HG03432 (cell line): ENCODE data around the gene MPDZ.

Experiments
- ATAC-seq: cut with Tn5 transposase; IDR thresholded peaks from one replicate; pipeline ENCODE4 v1.9.1; 2021; ENCODE audit warnings: mild to moderate bottlenecking, moderate library complexity; ENCODE audit not compliant: unreplicated experiment

MPDZ gene

GRCh38 chr9:13186091-13186490 lies 93.4 kb downstream of the MPDZ start:
- ATAC-seq = no peak

GRCh38 chr9:13181652-13182051 lies 97.8 kb downstream of the MPDZ start:
- ATAC-seq = no peak

DNA sequence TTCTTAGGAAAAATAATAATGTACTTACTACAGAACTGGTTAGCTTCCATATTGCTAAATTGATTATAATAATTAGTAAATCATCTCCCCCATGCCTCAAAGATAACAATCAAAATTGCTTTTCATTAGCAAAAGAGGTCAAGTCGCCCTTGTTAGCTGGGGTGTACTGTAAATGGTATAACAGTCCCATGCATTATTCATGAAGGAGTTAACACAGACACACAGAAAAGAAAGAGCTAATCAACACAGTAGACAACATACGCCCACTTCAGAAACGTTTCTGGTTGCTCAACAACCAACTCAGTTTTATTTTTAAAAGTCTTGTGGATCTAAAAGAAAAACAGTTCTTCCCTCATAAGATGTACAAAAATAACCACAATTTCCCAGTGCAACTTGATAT lies 100.2 kb downstream of the MPDZ start:
- no peak for ATAC-seq

DNA sequence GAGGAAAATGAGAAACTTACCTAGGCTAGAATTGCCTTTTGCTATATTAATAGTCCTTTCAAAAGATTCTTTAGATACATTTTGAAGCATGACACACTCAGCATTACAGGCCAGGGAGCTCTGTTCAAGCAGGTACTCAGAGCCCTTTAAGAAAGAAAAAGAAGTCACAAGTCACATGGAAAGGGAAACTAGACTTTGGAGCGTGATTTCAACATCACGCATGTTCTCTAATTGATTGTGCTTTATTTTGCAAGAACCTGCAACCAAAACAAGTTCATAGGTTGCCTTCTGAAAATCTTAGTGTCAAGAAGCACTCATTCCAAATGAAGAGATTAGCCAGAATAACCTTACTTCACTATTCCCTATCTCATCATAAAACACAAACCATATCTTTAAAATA lies 103.8 kb downstream of the MPDZ start:
- ATAC-seq = no peak

GRCh38 chr9:13174906-13175639 lies 104.4 kb downstream of the MPDZ start:
- ATAC-seq = no peak

- ATAC-seq = no peak
Measured at GRCh38 chr9:13173553-13173952, 105.9 kb downstream of the MPDZ start.

DNA sequence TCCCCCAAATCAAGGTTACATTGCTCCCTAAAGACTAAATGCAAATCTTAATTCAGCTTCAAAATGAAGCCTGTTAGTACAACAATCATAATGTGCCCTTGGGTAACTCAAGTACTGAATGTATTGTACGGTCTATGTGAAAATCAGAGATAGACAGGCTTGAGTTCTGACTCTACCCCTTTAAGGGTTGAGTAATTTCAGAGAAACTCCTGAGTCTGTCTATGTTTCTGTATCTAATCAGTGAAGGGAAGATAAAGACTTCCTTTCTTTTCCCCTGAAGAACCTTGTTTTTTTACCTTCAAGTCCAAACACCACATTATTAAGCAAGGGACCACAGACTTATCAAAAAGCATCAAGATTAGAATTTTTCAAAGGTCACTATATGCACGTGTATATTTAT lies 108.2 kb downstream of the MPDZ start:
- no peak for ATAC-seq

DNA sequence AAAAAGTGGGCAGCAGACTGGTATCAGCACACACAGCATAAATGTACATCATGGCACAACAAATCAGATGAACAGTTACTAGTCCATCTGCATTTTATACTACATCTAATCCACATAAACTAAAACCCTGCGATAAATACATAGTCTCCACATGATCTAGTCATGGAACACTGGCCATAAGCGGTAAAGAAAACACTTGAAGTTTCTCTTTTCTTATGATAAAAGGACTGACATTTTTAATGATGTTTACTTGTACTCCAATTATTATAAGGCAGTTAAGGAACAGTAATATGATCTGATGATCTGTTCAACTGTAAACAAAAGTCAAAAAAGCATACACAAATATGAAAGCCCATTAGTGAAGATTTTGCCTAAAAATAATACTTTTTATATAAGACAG lies 112.5 kb downstream of the MPDZ start:
- no peak for ATAC-seq

DNA sequence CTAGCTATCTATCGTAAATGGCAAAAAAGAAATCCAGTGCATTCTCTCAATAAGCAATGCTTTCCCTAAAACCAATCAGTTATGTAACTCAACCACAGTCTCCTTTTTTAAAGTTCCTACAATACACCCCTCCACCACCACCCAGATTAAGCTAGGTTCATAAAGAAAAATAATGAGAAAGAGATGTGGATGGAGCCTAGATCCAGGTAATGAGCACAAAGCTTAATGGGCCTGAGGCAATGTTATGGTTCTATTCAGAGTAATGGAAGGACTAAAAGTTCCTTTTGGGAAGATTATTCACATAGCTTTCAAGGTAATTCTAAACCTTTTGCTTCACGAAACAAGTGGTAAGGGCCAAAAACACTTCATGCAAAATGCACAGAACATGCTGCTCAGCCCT lies 113.5 kb downstream of the MPDZ start:
- ATAC-seq = no peak

- ATAC-seq = no peak
Measured at GRCh38 chr9:13165236-13165945, 114.1 kb downstream of the MPDZ start.

DNA sequence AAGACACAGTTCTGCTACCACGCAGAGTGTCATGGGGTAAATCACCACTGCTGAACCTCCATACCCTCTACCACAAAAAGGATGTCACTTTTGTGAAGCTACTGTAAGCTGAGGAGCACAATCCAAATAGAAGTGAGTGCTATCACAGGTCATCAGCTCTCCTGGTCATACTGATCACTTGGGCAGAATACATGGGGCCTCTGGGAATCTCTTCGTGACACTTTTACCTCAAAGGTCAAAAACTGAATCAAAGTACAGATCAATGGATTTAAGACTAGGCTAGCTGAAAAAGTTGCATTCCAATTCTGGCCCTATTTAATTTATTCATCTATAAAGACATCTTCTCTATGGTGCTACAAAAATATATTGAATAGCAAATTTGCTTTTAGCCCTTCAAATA lies 115.5 kb downstream of the MPDZ start:
- no peak for ATAC-seq

- no peak for ATAC-seq
Measured at GRCh38 chr9:13163287-13163686, 116.2 kb downstream of the MPDZ start.

GRCh38 chr9:13160051-13160450 lies 119.4 kb downstream of the MPDZ start:
- ATAC-seq = no peak

- no peak for ATAC-seq
Measured at GRCh38 chr9:13158986-13159385, 120.5 kb downstream of the MPDZ start.

GRCh38 chr9:13151489-13151888 lies 128.0 kb downstream of the MPDZ start:
- ATAC-seq = no peak

DNA sequence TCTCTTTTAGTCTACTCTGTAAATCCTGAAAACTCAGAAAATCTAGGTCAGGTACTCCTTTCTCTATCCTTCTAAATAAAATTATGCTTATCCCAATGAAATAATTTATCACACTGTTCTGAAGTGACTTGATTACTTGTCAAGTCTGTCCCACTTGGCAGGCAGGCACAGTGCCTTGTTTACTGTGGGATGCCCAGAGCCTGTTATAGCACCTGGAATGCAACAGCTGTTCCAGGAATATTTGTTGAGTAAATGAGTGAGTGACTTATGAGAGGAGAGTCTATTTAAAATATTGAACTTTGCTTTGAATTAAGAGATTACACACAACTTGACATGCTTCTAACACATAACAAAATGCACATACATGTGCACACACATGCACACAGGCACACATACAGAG lies 130.0 kb downstream of the MPDZ start:
- no peak for ATAC-seq

- ATAC-seq = no peak
Measured at GRCh38 chr9:13146840-13147239, 132.7 kb downstream of the MPDZ start.

- no peak for ATAC-seq
Measured at GRCh38 chr9:13145340-13145739, 134.2 kb downstream of the MPDZ start.

DNA sequence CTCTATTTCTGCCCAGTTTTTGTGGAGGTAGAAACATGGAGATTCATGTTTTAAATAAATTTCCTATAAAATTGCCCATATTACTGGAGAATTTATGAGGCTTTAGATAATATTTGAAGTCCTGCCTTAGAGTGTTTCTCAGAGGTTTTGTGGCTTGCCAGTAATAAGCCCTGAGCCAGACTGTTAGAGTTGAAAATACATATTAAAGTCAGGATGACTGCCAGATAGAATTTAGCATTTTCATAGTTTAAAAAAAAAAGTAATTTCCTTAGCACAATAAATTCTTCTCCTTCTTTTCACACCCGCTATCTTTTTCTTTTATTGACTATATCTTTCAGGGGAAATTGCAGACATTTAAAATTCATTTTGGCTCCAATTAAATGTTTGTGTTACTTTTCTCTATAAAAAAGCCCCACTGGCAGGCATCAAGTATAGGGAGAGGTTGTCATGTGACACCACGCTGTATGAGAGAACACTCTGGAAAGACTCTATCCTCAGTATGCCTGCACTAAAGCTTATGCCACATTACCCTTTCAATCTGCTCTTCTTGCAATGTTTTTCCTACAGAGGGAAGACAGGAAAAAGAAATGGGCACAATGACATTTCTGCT lies 135.2 kb downstream of the MPDZ start:
- no peak for ATAC-seq

- ATAC-seq = no peak
Measured at GRCh38 chr9:13143281-13143680, 136.2 kb downstream of the MPDZ start.

DNA sequence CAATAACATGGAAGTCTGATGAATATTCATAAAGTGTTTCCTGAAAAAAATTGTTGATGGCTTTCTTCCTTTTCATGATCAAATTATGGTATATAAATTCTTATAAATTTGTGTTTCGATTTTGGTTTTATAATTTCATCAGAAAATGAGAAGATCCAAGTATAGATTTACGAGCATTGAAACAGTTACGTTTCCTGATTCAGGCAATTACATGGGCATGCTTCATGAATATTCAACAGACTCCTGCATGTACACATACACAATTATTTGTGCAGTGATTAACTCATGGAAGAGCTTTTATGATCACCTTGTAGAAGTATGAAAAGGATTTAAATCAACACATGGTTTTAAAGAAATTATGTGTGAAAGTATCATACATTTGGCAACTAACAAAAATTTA lies 136.7 kb downstream of the MPDZ start:
- ATAC-seq = no peak

- ATAC-seq = no peak
Measured at GRCh38 chr9:13141629-13142028, 137.9 kb downstream of the MPDZ start.
